ENCODE measurements around the gene C13orf42. TPM values are rescaled to one million over a fixed set of nuclear protein-coding genes. Genes with fewer than 3 reads are reported as not detected.

C13orf42 gene
- total and polyA plus RNA-seq, 3 experiments from 2014 or later, result not detected

DNA sequence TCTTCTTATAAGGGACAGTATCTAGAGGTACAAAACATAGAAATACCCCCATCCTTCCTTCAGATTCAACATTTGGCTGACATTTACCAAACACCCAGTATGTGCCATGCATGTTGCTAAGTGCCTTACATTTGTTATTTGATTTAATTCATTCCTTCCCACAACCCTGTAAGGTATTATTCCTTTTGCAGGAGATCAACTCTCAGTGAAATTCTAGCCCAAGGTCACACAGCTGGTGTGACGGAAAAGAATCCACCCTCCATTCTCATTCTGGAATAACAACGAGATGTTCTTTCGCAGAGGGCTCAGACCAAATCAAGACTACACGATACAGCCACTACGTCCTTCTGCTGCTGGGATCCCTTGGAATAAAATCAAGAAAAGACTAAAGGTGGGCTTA is 67.8 kb downstream of the C13orf42 start:
- ChIA-PET CTCF (no interaction called here), POLR2A (no interaction called here)
- H3K36me3 Mint-ChIP-seq, result no peaks in the 10 kb centered on the region
- no peaks in the 10 kb centered on the region for H3K9me3 Mint-ChIP-seq
- H3K4me1 Mint-ChIP-seq, result no peaks in the 10 kb centered on the region
- no peak overlapping the region for H3K4me3 Mint-ChIP-seq
- Histone ChIP-seq H3K4me1 (ENCODE audit: insufficient read depth, low read length) (no peaks in the 10 kb centered on the region), H3K36me3 (ENCODE audit: insufficient read depth, low read length) (no peaks in the 10 kb centered on the region), H3K4me3 (ENCODE audit: low read length) (no peak overlapping the region), H3K27me3 (ENCODE audit: insufficient read depth, low read length, poor library complexity, severe bottlenecking) (no peaks in the 10 kb centered on the region), H3K27ac (ENCODE audit: low read depth, low read length) (no peak overlapping the region), H3K9me3 (ENCODE audit: low read length) (no peaks in the 10 kb centered on the region)
- peaks cover 3 to 16% of the 10 kb centered on the region in 2 donors for H3K27me3 Mint-ChIP-seq
- DNase-seq, result no peak
- H3K27ac Mint-ChIP-seq, result no peak overlapping the region

- Histone ChIP-seq H3K4me1 (ENCODE audit: insufficient read depth, low read length) (no peaks in the 10 kb centered on the region), H3K27me3 (ENCODE audit: insufficient read depth, low read length, poor library complexity, severe bottlenecking) (no peaks in the 10 kb centered on the region)
These were observed 69.4 kb downstream of the C13orf42 start for GRCh38 chr13:51041710-51042109.

GRCh38 chr13:51041126-51041525 is 69.9 kb downstream of the C13orf42 start:
- Histone ChIP-seq H3K4me3 (ENCODE audit: low read length) (no peak overlapping the region), H3K27me3 (ENCODE audit: insufficient read depth, low read length, poor library complexity, severe bottlenecking) (no peaks in the 10 kb centered on the region), H3K9me3 (ENCODE audit: low read length) (no peaks in the 10 kb centered on the region), H3K4me1 (ENCODE audit: insufficient read depth, low read length) (no peaks in the 10 kb centered on the region), H3K27ac (ENCODE audit: low read depth, low read length) (no peak overlapping the region), H3K36me3 (ENCODE audit: insufficient read depth, low read length) (no peaks in the 10 kb centered on the region)
- Mint-ChIP-seq H3K4me1 (no peaks in the 10 kb centered on the region), H3K27ac (no peak overlapping the region), H3K4me3 (no peak overlapping the region), H3K9me3 (no peaks in the 10 kb centered on the region), H3K36me3 (peaks cover 0 to 2% (median 0%) of the 10 kb centered on the region in 3 donors), H3K27me3 (peaks cover 3 to 16% of the 10 kb centered on the region in 2 donors)
- ChIA-PET POLR2A (no interaction called here), CTCF (no interaction called here)
- no peak for DNase-seq

More at GRCh38 chr13:51041710-51042109, 69.4 kb downstream of the C13orf42 start:
- peaks cover 3 to 16% of the 10 kb centered on the region in 2 donors for H3K27me3 Mint-ChIP-seq
- H3K27ac ChIP-seq (ENCODE audit: low read depth, low read length), result no peak overlapping the region
- no peak for DNase-seq
- ChIA-PET CTCF (no interaction called here), POLR2A (no interaction called here)
- H3K36me3 Mint-ChIP-seq, result peaks cover 0 to under 1% (median 0%) of the 10 kb centered on the region in 3 donors
- no peak overlapping the region for H3K27ac Mint-ChIP-seq
- H3K9me3 Mint-ChIP-seq, result no peaks in the 10 kb centered on the region
- no peaks in the 10 kb centered on the region for H3K9me3 ChIP-seq (ENCODE audit: low read length)
- H3K4me3 Mint-ChIP-seq, result no peak overlapping the region
- H3K4me3 ChIP-seq (ENCODE audit: low read length), result no peak overlapping the region
- no peaks in the 10 kb centered on the region for H3K36me3 ChIP-seq (ENCODE audit: insufficient read depth, low read length)
- H3K4me1 Mint-ChIP-seq, result no peaks in the 10 kb centered on the region

- no peaks in the 10 kb centered on the region for H3K4me1 Mint-ChIP-seq
- H3K4me3 ChIP-seq (ENCODE audit: low read length), result no peak overlapping the region
- H3K27me3 Mint-ChIP-seq, result peaks cover 3 to 16% of the 10 kb centered on the region in 2 donors
- CTCF ChIA-PET, result no interaction called here
- H3K4me3 Mint-ChIP-seq, result no peak overlapping the region
- H3K27ac Mint-ChIP-seq, result no peak overlapping the region
- DNase-seq, result no peak
- peaks cover 0 to 2% (median 0%) of the 10 kb centered on the region in 3 donors for H3K36me3 Mint-ChIP-seq
- no peaks in the 10 kb centered on the region for H3K9me3 Mint-ChIP-seq
- POLR2A ChIA-PET, result no interaction called here
- no peak overlapping the region for H3K27ac ChIP-seq (ENCODE audit: low read depth, low read length)
- no peaks in the 10 kb centered on the region for H3K4me1 ChIP-seq (ENCODE audit: insufficient read depth, low read length)
- H3K36me3 ChIP-seq (ENCODE audit: insufficient read depth, low read length), result no peaks in the 10 kb centered on the region
- H3K27me3 ChIP-seq (ENCODE audit: insufficient read depth, low read length, poor library complexity, severe bottlenecking), result no peaks in the 10 kb centered on the region
- H3K9me3 ChIP-seq (ENCODE audit: low read length), result no peaks in the 10 kb centered on the region
These were observed 70.6 kb downstream of the C13orf42 start for GRCh38 chr13:51040431-51040830.

GRCh38 chr13:51036418-51036817 is 74.7 kb downstream of the C13orf42 start:
- peaks cover 0 to 2% (median 0%) of the 10 kb centered on the region in 3 donors for H3K36me3 Mint-ChIP-seq
- H3K9me3 ChIP-seq (ENCODE audit: low read length), result no peaks in the 10 kb centered on the region
- no peaks in the 10 kb centered on the region for H3K9me3 Mint-ChIP-seq
- no peaks in the 10 kb centered on the region for H3K4me1 Mint-ChIP-seq
- peaks cover 4 to 9% of the 10 kb centered on the region in 2 donors for H3K27me3 Mint-ChIP-seq
- H3K27ac Mint-ChIP-seq, result no peak overlapping the region
- H3K27me3 ChIP-seq (ENCODE audit: insufficient read depth, low read length, poor library complexity, severe bottlenecking), result no peaks in the 10 kb centered on the region
- no peaks in the 10 kb centered on the region for H3K4me1 ChIP-seq (ENCODE audit: insufficient read depth, low read length)
- CTCF ChIA-PET, result no interaction called here
- no peak for DNase-seq
- no peaks in the 10 kb centered on the region for H3K36me3 ChIP-seq (ENCODE audit: insufficient read depth, low read length)
- H3K4me3 Mint-ChIP-seq, result no peak overlapping the region
- H3K27ac ChIP-seq (ENCODE audit: low read depth, low read length), result no peak overlapping the region
- POLR2A ChIA-PET, result no interaction called here
- no peak overlapping the region for H3K4me3 ChIP-seq (ENCODE audit: low read length)

DNA sequence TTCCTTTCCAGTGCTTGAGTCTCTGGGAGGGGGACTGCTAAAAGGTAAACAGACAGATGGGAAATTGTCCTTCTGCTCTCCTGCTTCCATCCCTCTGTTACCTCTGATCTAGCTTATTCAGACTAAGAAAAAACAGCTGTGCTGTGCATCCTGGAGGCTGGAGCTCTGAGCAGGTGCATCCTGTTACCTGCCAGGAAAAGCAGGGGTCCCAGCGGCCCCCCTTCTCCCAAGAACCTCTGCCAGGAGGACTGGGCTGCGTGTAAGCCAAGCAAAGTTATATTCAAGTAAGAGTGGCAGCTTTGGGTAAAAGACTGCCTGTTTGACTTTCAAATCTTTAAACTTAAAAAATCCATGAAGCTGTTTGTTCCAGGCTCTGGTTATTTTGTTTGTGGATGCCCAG is 75.1 kb downstream of the C13orf42 start:
- Mint-ChIP-seq H3K4me1 (no peaks in the 10 kb centered on the region), H3K27me3 (peaks cover 4 to 8% of the 10 kb centered on the region in 2 donors)
- POLR2A ChIA-PET, result no interaction called here

DNA sequence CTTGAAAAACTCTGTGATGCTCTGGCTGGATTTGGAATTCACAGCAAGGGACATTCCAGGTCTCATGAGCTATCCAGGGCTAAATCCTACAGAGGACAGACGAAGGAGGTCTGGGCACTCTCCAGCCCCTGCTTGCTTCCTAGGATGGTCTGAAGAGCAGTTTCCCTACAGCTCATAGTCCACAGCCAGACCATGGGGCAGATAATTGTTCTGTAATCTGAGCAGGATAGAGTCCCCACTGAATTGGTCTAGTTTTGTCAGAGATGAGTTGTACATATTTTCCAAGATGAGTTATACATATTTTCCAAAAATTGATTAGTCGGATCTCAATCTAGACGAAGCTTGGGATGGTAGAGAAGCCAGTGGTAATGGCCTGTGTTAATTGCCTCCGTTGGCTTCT is 75.6 kb downstream of the C13orf42 start:
- no peaks in the 10 kb centered on the region for H3K27me3 ChIP-seq (ENCODE audit: insufficient read depth, low read length, poor library complexity, severe bottlenecking)
- H3K4me1 Mint-ChIP-seq, result no peaks in the 10 kb centered on the region
- CTCF ChIA-PET, result no interaction called here
- H3K4me1 ChIP-seq (ENCODE audit: insufficient read depth, low read length), result no peaks in the 10 kb centered on the region
- H3K4me3 ChIP-seq (ENCODE audit: low read length), result no peak overlapping the region
- H3K27ac ChIP-seq (ENCODE audit: low read depth, low read length), result no peak overlapping the region
- no peak overlapping the region for H3K4me3 Mint-ChIP-seq
- H3K9me3 ChIP-seq (ENCODE audit: low read length), result no peaks in the 10 kb centered on the region
- DNase-seq, result no peak
- peaks cover 0 to 2% (median 0%) of the 10 kb centered on the region in 3 donors for H3K36me3 Mint-ChIP-seq
- H3K27ac Mint-ChIP-seq, result no peak overlapping the region
- POLR2A ChIA-PET, result no interaction called here
- H3K36me3 ChIP-seq (ENCODE audit: insufficient read depth, low read length), result no peaks in the 10 kb centered on the region
- no peaks in the 10 kb centered on the region for H3K9me3 Mint-ChIP-seq
- H3K27me3 Mint-ChIP-seq, result peaks cover 4 to 8% of the 10 kb centered on the region in 2 donors

More for the DNA sequence above, 75.1 kb downstream of the C13orf42 start:
- H3K4me1 ChIP-seq (ENCODE audit: insufficient read depth, low read length), result no peaks in the 10 kb centered on the region
- CTCF ChIA-PET, result no interaction called here
- Mint-ChIP-seq H3K9me3 (no peaks in the 10 kb centered on the region), H3K36me3 (peaks cover 0 to 2% (median 0%) of the 10 kb centered on the region in 3 donors), H3K27ac (peak overlapping the region in 2 of 8 donors; percentile 21 to 70), H3K4me3 (no peak overlapping the region)
- no peak overlapping the region for H3K4me3 ChIP-seq (ENCODE audit: low read length)
- no peaks in the 10 kb centered on the region for H3K27me3 ChIP-seq (ENCODE audit: insufficient read depth, low read length, poor library complexity, severe bottlenecking)
- no peak for DNase-seq
- no peak overlapping the region for H3K27ac ChIP-seq (ENCODE audit: low read depth, low read length)
- no peaks in the 10 kb centered on the region for H3K9me3 ChIP-seq (ENCODE audit: low read length)
- H3K36me3 ChIP-seq (ENCODE audit: insufficient read depth, low read length), result no peaks in the 10 kb centered on the region

- H3K4me3 Mint-ChIP-seq, result no peak overlapping the region
These were observed 76.2 kb downstream of the C13orf42 start for GRCh38 chr13:51034906-51035305.

More at GRCh38 chr13:51034906-51035305, 76.2 kb downstream of the C13orf42 start:
- H3K9me3 Mint-ChIP-seq, result no peaks in the 10 kb centered on the region
- no peaks in the 10 kb centered on the region for H3K4me1 Mint-ChIP-seq
- Histone ChIP-seq H3K4me3 (ENCODE audit: low read length) (no peak overlapping the region), H3K27me3 (ENCODE audit: insufficient read depth, low read length, poor library complexity, severe bottlenecking) (no peaks in the 10 kb centered on the region), H3K4me1 (ENCODE audit: insufficient read depth, low read length) (no peaks in the 10 kb centered on the region), H3K9me3 (ENCODE audit: low read length) (no peaks in the 10 kb centered on the region), H3K27ac (ENCODE audit: low read depth, low read length) (no peak overlapping the region), H3K36me3 (ENCODE audit: insufficient read depth, low read length) (no peaks in the 10 kb centered on the region)
- H3K27me3 Mint-ChIP-seq, result peaks cover 4 to 7% of the 10 kb centered on the region in 2 donors
- POLR2A ChIA-PET, result no interaction called here
- H3K36me3 Mint-ChIP-seq, result peaks cover 0 to 2% (median 0%) of the 10 kb centered on the region in 3 donors
- CTCF ChIA-PET, result no interaction called here
- no peak for DNase-seq
- no peak overlapping the region for H3K27ac Mint-ChIP-seq
